SK-N-MC (cell line): ENCODE data around the gene DAAM1.

Source experiments
- EZH2 ChIP-seq: fragments of 200-600 bp; sonication (generic); IDR thresholded peaks from one replicate; pipeline ENCODE4 v1.6.1; 2017; ENCODE audit warnings: antibody characterized with exemption
- POLR2AphosphoS5 ChIP-seq: IDR thresholded peaks from 2 replicates; pipeline ENCODE4 v1.6.1; 2012; ENCODE audit warnings: mild to moderate bottlenecking, low read depth, low read length, borderline replicate concordance

GRCh38 chr14:59147007-59147406 is 41.5 kb upstream of the DAAM1 start:
- TF ChIP-seq POLR2AphosphoS5 = no peak
- TF ChIP-seq EZH2 = no peak
